Vagina (tissue), 2 donors: ENCODE data around the gene PHF14.

Experiments
- CTCF ChIP-seq, 3 experiments: fragments of 450-650 bp in 2 of 3; fragments of 200-600 bp in 1 of 3; sonication (generic) in 1 of 3; IDR thresholded peaks; one replicate each; pipeline ENCODE4 v1.5.1; 2017 to 2019; ENCODE audit warnings: antibody characterized with exemption in 3 of 3, mild to moderate bottlenecking in 2 of 3, moderate library complexity in 2 of 3
- POLR2A ChIP-seq, 2 donors: fragments of 450-650 bp; IDR thresholded peaks; one replicate each; pipeline ENCODE4 v1.6.1; 2017; ENCODE audit warnings: antibody characterized with exemption in 2 of 2, mild to moderate bottlenecking in 2 of 2, moderate library complexity in 2 of 2

- TF ChIP-seq CTCF (IDR thresholded peaks at IDR 0.05) = no peak
- TF ChIP-seq POLR2A (IDR thresholded peaks at IDR 0.05) = no peak
Observed at GRCh38 chr7:11194492-11194891, 220.8 kb downstream of the PHF14 start.
